Measurements from ENCODE around the gene CARS1.

GRCh38 chr11:3099178-3099577 is 42.0 kb upstream of the CARS1 start:
- TF ChIP-seq CTCF (IDR thresholded peaks at IDR 0.05): no peak
- TF ChIP-seq TCF7L2 (IDR thresholded peaks at IDR 0.05; ENCODE audit: low read depth, low read length): no peak
- no peak for TF ChIP-seq POLR2AphosphoS5 (IDR thresholded peaks at IDR 0.05; ENCODE audit: low read depth, low read length)
- TF ChIP-seq SIN3A (IDR thresholded peaks at IDR 0.05; ENCODE audit: borderline replicate concordance, insufficient read depth, low read depth, low read length): no peak
